Measurements from ENCODE around the gene NIF3L1.

DNA sequence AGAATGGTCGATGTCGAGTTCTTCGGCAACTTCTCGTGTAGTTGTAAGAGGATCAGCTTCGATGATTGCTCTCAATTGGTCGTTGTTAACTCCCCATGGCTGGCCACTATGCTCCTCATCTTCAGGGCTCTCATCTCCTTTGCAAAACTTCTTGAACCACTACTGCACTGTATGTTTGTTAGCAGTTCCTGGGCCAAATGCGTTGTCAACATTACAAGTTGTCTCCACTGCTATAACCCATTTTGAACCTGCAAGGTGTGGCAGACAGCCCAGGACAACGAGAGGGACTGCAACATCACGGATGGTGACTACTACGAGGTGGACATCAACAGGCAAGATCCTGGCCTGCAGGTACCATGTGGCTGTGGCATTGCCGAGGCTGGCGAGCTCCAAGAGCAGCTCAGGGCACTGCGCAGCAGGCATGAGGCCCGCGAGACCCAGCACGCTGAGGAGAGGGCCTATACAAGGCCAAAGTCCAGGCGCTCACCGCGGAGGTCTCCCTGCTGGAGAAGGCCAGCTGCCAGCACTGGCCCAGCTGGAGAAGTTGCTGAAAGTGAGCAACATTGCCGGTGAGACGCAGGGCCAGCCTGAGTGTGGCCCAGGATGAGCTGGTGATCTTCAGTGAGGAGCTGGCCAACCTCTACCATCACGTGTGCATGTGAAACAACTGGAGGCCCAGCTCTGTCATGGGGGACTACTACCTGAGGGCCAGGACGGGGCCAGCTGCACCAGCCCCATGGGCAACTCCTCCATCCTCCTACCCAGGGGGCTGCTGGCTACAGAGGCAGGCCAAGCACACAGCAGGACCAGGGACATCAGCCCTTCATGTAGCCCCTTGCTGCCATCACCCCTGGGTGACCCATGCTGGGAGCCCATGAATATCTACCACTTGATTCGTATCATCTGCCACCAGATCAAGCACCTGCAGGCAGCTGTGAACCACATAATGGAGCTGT, 44.9 kb upstream of the NIF3L1 start:
- no peak for TF ChIP-seq CTCF (IDR thresholded peaks at IDR 0.05)
- TF ChIP-seq POLR2A (IDR thresholded peaks at IDR 0.05): no peak
